ELR (cell line): ENCODE results near the gene KLF13.
"Not testable (repeated sequence)": the region's sequence is repeated elsewhere in the genome, so short reads cannot be mapped to it uniquely, and the experiment has no call there.

Experiments used
- DNase-seq: peaks from one replicate; pipeline ENCODE4 v3.0.0-alpha.2; 2015; ENCODE audit warnings: low read depth

Gene KLF13

GRCh38 chr15:31346367-31347066 lies 19.9 kb downstream of the KLF13 start:
- no peak for DNase-seq

GRCh38 chr15:31347067-31347975 lies 20.7 kb downstream of the KLF13 start:
- no peak for DNase-seq

GRCh38 chr15:31347981-31348803 lies 21.6 kb downstream of the KLF13 start:
- no peak for DNase-seq

- no peak for DNase-seq
Observed at GRCh38 chr15:31349233-31350141, 22.9 kb downstream of the KLF13 start.

GRCh38 chr15:31350771-31351170 lies 24.1 kb downstream of the KLF13 start:
- DNase-seq = no peak

DNA sequence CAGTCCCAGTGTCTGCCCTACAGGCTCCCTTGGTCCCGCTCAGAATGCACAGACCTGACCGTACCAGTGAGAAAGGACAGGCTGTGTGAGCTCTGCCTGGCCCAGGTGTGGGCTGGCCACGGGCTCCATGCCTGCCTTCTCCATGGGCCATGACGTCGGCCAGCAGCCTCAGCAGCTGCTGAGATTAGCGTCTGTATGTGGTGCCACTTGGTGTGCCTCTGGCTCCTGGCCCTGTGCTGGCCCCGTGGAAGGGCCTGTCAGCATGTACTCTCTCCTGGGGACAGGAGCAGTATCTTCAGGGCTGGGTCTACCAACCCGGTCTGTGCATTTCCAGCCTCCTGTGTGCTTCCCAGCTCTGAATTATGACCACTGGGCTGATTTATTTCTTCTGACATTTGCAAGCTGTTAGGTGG lies 25.7 kb downstream of the KLF13 start:
- DNase-seq = no peak

DNA sequence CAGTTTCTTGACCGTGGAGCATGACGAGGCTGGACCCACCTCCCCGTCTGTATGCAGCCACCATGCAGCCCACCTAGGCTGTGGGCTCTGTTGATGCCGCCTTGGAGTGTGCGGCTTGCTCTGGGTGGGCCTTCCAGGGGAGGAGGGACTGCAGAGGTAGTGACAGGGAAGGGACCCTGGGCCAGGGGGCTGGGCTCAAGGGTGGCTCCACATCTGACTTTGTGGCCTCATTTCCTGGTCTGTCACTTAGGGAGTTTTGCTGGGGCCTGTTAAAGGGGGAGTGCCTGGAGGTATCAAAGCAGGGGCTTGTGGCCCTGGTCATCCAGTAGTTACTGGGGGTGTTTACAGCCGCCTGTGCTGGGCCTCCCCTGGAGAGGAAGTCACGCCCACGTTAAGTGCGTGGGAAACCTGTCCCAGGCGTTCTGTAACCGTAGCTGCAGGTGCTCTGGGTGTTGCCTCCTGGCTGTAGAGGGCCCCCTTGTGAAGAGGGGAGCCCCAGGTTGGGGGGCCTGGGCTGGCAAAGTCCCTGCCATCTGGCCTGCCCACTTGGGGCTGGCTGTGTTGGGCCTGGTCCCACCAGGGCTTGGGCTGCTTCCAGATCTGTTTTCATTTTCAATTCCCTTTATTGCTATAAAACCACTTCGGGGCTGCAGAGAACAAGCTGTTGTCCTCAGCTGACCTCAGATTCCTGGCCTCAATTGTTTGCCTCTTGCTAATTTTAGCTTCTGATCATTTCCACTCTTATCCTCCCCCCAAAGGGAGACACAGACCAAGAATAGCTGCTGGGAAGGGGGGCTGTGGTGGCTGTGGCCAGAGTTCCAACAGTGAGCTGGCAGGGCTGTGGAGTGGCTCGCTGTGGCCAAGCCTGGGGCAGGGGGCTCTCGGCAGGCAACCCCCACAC lies 26.5 kb downstream of the KLF13 start:
- no peak for DNase-seq

DNA sequence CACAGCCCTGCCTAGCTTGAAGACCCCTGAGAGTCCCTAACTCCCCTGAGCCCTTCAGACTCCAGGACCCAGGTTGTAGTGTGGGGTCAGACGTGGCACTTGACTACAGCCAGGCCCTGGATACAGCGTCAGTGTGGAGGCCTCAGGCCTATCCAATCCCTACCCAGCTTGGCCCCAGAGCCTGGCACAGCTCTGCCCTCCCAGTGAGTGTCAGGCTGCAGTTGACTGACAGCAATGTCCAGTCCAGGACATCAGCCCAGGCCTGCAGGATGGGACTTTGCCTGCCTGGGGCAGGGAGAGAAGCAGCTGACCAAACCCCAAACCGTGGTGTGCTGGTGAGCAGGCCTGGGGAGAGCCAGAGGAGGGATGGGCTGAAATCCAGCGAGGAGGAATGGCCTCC lies 27.3 kb downstream of the KLF13 start:
- no peak for DNase-seq

- not testable (repeated sequence) for DNase-seq
Observed at GRCh38 chr15:31356097-31356496, 29.5 kb downstream of the KLF13 start.

DNA sequence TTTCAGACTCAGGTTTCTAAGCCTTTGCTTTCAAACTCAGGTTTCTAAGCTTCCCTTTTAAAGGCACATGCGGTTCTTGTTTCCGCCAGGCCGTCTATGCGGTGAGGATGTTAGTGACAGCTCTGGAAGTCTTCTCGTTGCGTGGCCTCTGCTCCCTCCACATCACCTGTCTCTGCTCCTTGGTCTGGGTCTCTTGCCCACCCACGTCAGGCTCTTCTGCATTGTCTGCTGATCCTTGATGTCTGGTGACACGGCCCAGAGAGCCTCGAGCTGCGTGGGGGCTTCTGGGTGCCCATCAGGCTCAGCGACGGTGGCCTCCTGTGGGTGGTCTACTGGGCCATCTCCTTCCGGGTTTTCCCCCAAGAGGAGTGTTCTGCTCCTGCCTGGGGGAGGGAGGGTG lies 30.5 kb downstream of the KLF13 start:
- DNase-seq = no peak

GRCh38 chr15:31358163-31358562 lies 31.5 kb downstream of the KLF13 start:
- no peak for DNase-seq

DNA sequence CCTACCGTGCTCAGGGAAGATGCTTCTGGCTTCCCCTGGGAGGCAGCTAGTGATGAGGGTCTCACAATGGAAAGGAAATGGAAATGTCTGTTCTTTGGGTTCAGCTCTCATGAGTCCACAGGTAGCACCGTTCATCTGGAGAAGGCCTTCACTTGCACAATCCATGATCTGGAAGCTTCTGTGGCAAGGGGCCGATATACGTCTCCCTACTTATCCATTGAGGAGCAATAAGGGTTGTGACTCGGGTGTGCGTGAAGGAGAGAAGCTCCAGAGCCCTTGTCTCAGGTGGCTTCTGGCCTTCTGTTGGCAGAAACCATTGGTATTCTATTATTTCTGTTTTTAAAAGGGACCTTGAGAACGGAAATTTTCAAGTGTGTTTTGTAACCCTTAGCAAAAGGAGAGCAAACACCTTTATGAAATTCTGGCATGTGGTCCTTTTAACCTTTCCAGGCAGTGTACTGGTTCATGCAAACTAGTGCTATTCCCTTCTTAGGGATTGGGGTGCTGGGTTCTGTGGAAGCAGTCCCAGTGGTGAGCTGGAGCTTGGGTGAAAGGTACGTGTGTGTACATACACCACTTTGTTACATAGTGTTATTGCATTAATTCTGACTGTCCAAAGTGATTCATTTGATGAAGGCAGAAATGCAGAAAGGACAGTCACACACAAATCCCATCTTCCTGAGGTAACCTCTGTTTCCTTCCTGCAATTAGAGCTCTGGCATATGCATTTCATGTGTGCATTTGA lies 32.5 kb downstream of the KLF13 start:
- no peak for DNase-seq

DNA sequence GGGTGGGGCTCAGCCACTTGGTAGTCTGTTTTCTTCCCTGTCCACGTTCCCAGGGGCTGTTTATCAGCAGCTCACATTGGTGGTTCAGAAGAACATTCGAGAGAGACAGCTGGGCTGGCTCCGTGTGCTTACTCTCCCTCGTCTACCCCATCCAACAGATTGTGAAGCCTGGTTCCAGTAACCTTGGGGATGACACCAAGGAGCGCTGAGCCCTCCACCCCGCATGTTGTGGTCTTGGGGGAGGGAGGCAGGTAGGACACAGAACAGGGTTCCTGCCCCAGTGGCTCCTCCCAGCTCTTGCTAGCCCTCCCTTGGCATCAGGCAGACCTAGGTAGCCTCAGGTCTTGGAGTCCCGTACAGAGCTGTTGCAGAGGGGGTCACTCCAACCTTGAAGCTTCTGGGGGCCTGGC lies 33.1 kb downstream of the KLF13 start:
- DNase-seq = no peak

GRCh38 chr15:31360158-31360561 lies 33.5 kb downstream of the KLF13 start:
- DNase-seq = no peak

GRCh38 chr15:31360843-31361763 lies 34.5 kb downstream of the KLF13 start:
- no peak for DNase-seq

DNA sequence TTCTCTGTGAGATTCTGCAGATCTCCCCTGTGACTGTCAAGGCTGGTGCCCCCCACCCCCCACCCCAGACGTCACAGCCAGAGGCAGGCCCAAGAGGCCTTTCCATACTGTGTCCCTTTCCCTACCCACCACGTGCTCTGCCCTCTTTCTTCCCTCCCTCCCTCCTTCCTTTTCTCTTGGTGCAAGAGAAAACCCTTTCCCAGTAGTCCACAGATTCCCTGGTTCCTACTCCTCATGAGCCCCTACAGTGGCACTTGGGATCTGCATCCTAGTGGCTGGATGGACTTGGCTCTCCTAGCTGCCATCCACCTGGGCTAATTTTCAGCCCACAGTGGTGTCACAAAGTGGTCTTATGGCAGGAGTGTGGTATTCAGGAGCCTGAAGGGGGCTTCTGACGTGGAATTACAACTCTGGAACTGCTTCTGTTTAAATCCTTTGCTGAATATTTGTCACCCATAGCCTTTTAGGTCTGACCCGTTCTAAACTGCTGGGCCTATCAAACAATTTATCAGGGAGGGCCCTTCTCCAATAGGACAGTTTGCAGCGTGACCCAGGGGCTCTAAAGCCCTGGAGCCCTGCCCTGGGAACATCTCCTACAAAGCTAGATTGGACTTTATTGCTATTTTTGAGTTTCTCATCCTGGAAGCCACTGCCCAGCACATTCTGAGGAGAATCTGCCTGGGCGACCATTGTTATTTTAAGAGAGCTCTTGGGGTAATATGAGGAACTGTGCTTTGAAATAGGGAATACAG lies 35.3 kb downstream of the KLF13 start:
- no peak for DNase-seq

DNA sequence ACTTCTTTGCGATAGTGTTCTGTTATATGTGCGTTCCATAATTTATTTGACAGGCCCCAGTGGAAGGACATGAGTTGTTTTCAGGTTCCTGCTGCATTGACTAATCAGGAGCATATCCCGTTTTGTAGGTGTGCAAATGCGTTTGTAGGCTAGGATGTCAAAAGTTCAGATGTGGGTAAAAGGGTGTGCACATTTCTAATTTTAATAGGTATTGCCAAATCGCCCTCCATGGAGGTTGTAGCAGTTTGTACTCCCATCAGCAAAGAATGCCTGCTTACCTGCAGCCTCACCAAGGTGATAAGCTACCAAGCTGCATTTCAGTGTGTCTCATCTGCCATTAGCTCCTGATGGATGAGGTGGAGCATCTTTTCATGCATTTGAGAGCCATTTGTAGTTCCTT lies 36.3 kb downstream of the KLF13 start:
- DNase-seq = no peak
